Measurements from ENCODE around the gene EFR3B. TPM values are rescaled to one million over a fixed set of nuclear protein-coding genes. Genes with fewer than 3 reads are reported as not detected.

The EFR3B gene
- total RNA-seq, 1 donor from 2014 or later, result 11.3 TPM

DNA sequence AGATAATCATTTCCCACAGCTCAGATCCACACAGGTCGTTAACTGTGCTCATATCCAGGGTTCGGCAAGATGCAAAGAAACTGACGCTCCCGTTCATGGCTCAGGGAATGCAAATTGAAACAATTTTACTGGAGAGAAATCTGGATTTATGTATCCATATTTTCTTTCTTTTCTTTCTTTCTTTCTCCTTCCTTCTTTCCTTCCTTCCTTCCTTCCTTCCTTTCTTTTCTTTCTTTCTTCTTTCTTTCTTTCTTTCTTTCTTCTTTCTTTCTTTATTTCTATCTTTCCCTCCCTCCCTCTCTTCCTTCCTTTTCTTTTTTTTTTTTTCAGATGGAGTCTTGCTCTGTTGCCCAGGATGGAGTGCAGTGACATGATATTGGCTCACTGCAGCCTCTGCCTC is 146.5 kb downstream of the EFR3B start:
- DNase-seq (ENCODE audit: low spot score), result no peak
- Mint-ChIP-seq H3K4me1 (ENCODE audit: unreplicated experiment) (peaks cover 7% of the 10 kb centered on the region), H3K27ac (ENCODE audit: unreplicated experiment) (no peak overlapping the region), H3K27me3 (ENCODE audit: unreplicated experiment) (peaks cover 4% of the 10 kb centered on the region), H3K36me3 (ENCODE audit: low read depth, unreplicated experiment) (no peaks in the 10 kb centered on the region), H3K4me3 (ENCODE audit: unreplicated experiment) (no peak overlapping the region), H3K9me3 (ENCODE audit: unreplicated experiment) (no peaks in the 10 kb centered on the region)
- no peak for TF ChIP-seq CTCF (IDR thresholded peaks at IDR 0.05; ENCODE audit: unreplicated experiment)

DNA sequence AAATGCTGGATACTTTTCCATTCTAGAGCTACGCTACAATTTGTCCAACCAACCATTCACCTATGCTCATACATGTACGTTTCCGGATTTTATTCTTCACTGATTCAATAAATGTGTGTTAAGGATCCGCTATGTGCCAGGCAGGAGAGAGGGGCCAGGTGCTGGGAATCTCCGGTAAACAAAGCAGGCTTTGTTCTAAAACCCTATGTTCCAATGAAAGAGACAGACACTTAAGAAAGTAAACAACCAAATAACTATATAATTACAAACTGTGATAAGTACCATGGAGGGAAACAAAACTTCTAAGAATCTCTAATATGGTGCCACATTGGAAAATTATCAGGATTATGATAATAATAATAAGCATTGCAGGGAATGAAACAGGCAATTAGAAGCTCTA is 148.7 kb downstream of the EFR3B start:
- H3K36me3 Mint-ChIP-seq (ENCODE audit: low read depth, unreplicated experiment), result no peaks in the 10 kb centered on the region
- H3K27me3 Mint-ChIP-seq (ENCODE audit: unreplicated experiment), result peaks cover 4% of the 10 kb centered on the region
- H3K27ac Mint-ChIP-seq (ENCODE audit: unreplicated experiment), result no peak overlapping the region
- TF ChIP-seq CTCF (IDR thresholded peaks at IDR 0.05; ENCODE audit: unreplicated experiment), result no peak
- H3K9me3 Mint-ChIP-seq (ENCODE audit: unreplicated experiment), result no peaks in the 10 kb centered on the region
- peaks cover 7% of the 10 kb centered on the region for H3K4me1 Mint-ChIP-seq (ENCODE audit: unreplicated experiment)
- H3K4me3 Mint-ChIP-seq (ENCODE audit: unreplicated experiment), result no peak overlapping the region
- no peak for DNase-seq (ENCODE audit: low spot score)

- no peaks in the 10 kb centered on the region for H3K36me3 Mint-ChIP-seq (ENCODE audit: low read depth, unreplicated experiment)
- H3K9me3 Mint-ChIP-seq (ENCODE audit: unreplicated experiment), result no peaks in the 10 kb centered on the region
- DNase-seq (ENCODE audit: low spot score), result no peak
- H3K4me1 Mint-ChIP-seq (ENCODE audit: unreplicated experiment), result peaks cover 11% of the 10 kb centered on the region
- H3K4me3 Mint-ChIP-seq (ENCODE audit: unreplicated experiment), result no peak overlapping the region
- peaks cover 3% of the 10 kb centered on the region for H3K27me3 Mint-ChIP-seq (ENCODE audit: unreplicated experiment)
- H3K27ac Mint-ChIP-seq (ENCODE audit: unreplicated experiment), result no peak overlapping the region
- no peak for TF ChIP-seq CTCF (IDR thresholded peaks at IDR 0.05; ENCODE audit: unreplicated experiment)
These were observed 152.8 kb downstream of the EFR3B start for GRCh38 chr2:25194576-25195122.

GRCh38 chr2:25197336-25198208 is 155.7 kb downstream of the EFR3B start:
- Mint-ChIP-seq H3K27me3 (ENCODE audit: unreplicated experiment) (peaks cover 10% of the 10 kb centered on the region), H3K36me3 (ENCODE audit: low read depth, unreplicated experiment) (no peaks in the 10 kb centered on the region), H3K27ac (ENCODE audit: unreplicated experiment) (peak overlapping the region; percentile 93), H3K4me1 (ENCODE audit: unreplicated experiment) (peaks cover 11% of the 10 kb centered on the region), H3K9me3 (ENCODE audit: unreplicated experiment) (no peaks in the 10 kb centered on the region), H3K4me3 (ENCODE audit: unreplicated experiment) (no peak overlapping the region)
- peak; percentile 37 for DNase-seq (ENCODE audit: low spot score)
- TF ChIP-seq CTCF (IDR thresholded peaks at IDR 0.05; ENCODE audit: unreplicated experiment), result no peak

GRCh38 chr2:25198209-25198525 is 156.3 kb downstream of the EFR3B start:
- H3K4me3 Mint-ChIP-seq (ENCODE audit: unreplicated experiment), result no peak overlapping the region
- H3K27me3 Mint-ChIP-seq (ENCODE audit: unreplicated experiment), result peaks cover 10% of the 10 kb centered on the region
- peaks cover 11% of the 10 kb centered on the region for H3K4me1 Mint-ChIP-seq (ENCODE audit: unreplicated experiment)
- DNase-seq (ENCODE audit: low spot score), result no peak
- H3K9me3 Mint-ChIP-seq (ENCODE audit: unreplicated experiment), result no peaks in the 10 kb centered on the region
- H3K36me3 Mint-ChIP-seq (ENCODE audit: low read depth, unreplicated experiment), result no peaks in the 10 kb centered on the region
- H3K27ac Mint-ChIP-seq (ENCODE audit: unreplicated experiment), result peak overlapping the region; percentile 93
- TF ChIP-seq CTCF (IDR thresholded peaks at IDR 0.05; ENCODE audit: unreplicated experiment), result no peak

Data from endothelial cell (in vitro differentiated cells).